GM23338 (cell line): ENCODE measurements around the gene COL18A1. TPM values are rescaled to one million over a fixed set of nuclear protein-coding genes. Genes with fewer than 3 reads are reported as not detected.

Source experiments
- ATAC-seq: fragments of 200-7000 bp; cut with Tn5 transposase; 3 replicates; pipeline ENCODE4 v1.9.1; 2020
- DNase-seq: peaks from one replicate; pipeline ENCODE4 v3.0.0-alpha.2; 2015; ENCODE audit warnings: low spot score
- H2AFZ ChIP-seq: fragments of 200-600 bp; sonication (generic); 2 replicates; pipeline ENCODE4 v1.8.0; 2016; ENCODE audit warnings: antibody characterized with exemption, mild to moderate bottlenecking, moderate library complexity
- H3F3A ChIP-seq: fragments of 200-600 bp; sonication (generic); replicated peaks from 2 replicates; pipeline ENCODE4 v1.8.0; 2017; ENCODE audit warnings: antibody characterized with exemption, mixed run types, low read depth
- H3K27ac ChIP-seq: fragments of 200-600 bp; sonication (generic); 2 replicates; pipeline ENCODE4 v1.6.1; 2016; ENCODE audit warnings: low read depth
- H3K27me3 ChIP-seq: fragments of 200-600 bp; sonication (generic); 2 replicates; pipeline ENCODE4 v1.8.0; 2016; ENCODE audit warnings: mild to moderate bottlenecking, mixed run types, moderate library complexity; ENCODE audit not compliant: insufficient read depth
- H3K36me3 ChIP-seq: fragments of 200-600 bp; sonication (generic); 2 replicates; pipeline ENCODE4 v1.8.0; 2016; ENCODE audit warnings: mild to moderate bottlenecking; ENCODE audit not compliant: insufficient read depth
- H3K4me1 ChIP-seq: fragments of 200-600 bp; sonication (generic); 2 replicates; pipeline ENCODE4 v1.8.0; 2016; ENCODE audit warnings: mild to moderate bottlenecking, moderate library complexity; ENCODE audit not compliant: insufficient read depth
- H3K4me2 ChIP-seq: fragments of 200-600 bp; sonication (generic); 2 replicates; pipeline ENCODE4 v1.7.1; 2017; ENCODE audit warnings: mixed run types
- H3K4me3 ChIP-seq: fragments of 200-600 bp; sonication (generic); 2 replicates; pipeline ENCODE4 v1.6.1; 2016; ENCODE audit warnings: mixed run types
- H3K79me2 ChIP-seq: fragments of 200-600 bp; sonication (generic); replicated peaks from 2 replicates; pipeline ENCODE4 v1.8.0; 2017; ENCODE audit warnings: mild to moderate bottlenecking; ENCODE audit not compliant: insufficient read depth
- H3K9me2 ChIP-seq: fragments of 200-600 bp; sonication (generic); 2 replicates; pipeline ENCODE4 v1.8.0; 2017; ENCODE audit not compliant: insufficient read depth
- H4K20me1 ChIP-seq: fragments of 200-600 bp; sonication (generic); replicated peaks from 2 replicates; pipeline ENCODE4 v1.8.0; 2017; ENCODE audit warnings: mild to moderate bottlenecking; ENCODE audit not compliant: insufficient read depth
- H3K27ac Mint-ChIP-seq: 2 replicates; pipeline ENCODE4 v1.8.0; 2020; ENCODE audit warnings: inconsistent platforms, mild to moderate bottlenecking, moderate library complexity, mixed read lengths
- H3K27me3 Mint-ChIP-seq: 3 replicates; pipeline ENCODE4 v1.8.0; 2022; ENCODE audit warnings: low read depth, mild to moderate bottlenecking, moderate library complexity, mixed read lengths, inconsistent platforms; ENCODE audit not compliant: insufficient read depth, poor library complexity
- H3K36me3 Mint-ChIP-seq: 3 replicates; pipeline ENCODE4 v1.8.0; 2021; ENCODE audit warnings: low read depth, mild to moderate bottlenecking, inconsistent platforms, moderate library complexity, mixed read lengths
- H3K4me1 Mint-ChIP-seq: 3 replicates; pipeline ENCODE4 v1.8.0; 2020; ENCODE audit warnings: mild to moderate bottlenecking, inconsistent platforms, mixed read lengths
- H3K4me3 Mint-ChIP-seq: 3 replicates; pipeline ENCODE4 v1.8.0; 2021; ENCODE audit warnings: moderate library complexity, mild to moderate bottlenecking, inconsistent platforms, mixed read lengths
- H3K9me3 Mint-ChIP-seq: 3 replicates; pipeline ENCODE4 v1.8.0; 2020; ENCODE audit warnings: moderate library complexity, mild to moderate bottlenecking, inconsistent platforms, mixed read lengths
- CREB1 ChIP-seq: fragments of 250-450 bp; sonication (Bioruptor Pico); IDR thresholded peaks from 2 replicates; pipeline ENCODE4 v1.5.0; 2020; ENCODE audit warnings: low read depth, mild to moderate bottlenecking, moderate library complexity
- EZH2 ChIP-seq: fragments of 200-600 bp; sonication (generic); IDR thresholded peaks from one replicate; pipeline ENCODE4 v1.8.0; 2017; ENCODE audit warnings: antibody characterized with exemption, mild to moderate bottlenecking, low read depth; ENCODE audit not compliant: unreplicated experiment
- EZH2phosphoT487 ChIP-seq: fragments of 200-600 bp; sonication (generic); IDR thresholded peaks from one replicate; pipeline ENCODE4 v1.8.1; 2018; ENCODE audit warnings: antibody characterized with exemption; ENCODE audit not compliant: unreplicated experiment
- JUNB ChIP-seq: IDR thresholded peaks from one replicate; pipeline ENCODE4 v1.6.1; 2016; ENCODE audit warnings: antibody characterized with exemption; ENCODE audit not compliant: unreplicated experiment
- NANOG ChIP-seq: IDR thresholded peaks from 2 replicates; pipeline ENCODE4 v1.6.1; 2016; ENCODE audit warnings: antibody characterized with exemption, borderline replicate concordance
- POLR2AphosphoS5 ChIP-seq: IDR thresholded peaks from 2 replicates; pipeline ENCODE4 v1.6.1; 2016; ENCODE audit warnings: antibody characterized with exemption, low read depth
- STAT1 ChIP-seq: IDR thresholded peaks from one replicate; pipeline ENCODE4 v1.6.1; 2016; ENCODE audit warnings: antibody characterized with exemption; ENCODE audit not compliant: unreplicated experiment
- ZNF114 ChIP-seq: fragments of 250-450 bp; sonication (Bioruptor Pico); IDR thresholded peaks from 2 replicates; pipeline ENCODE4 v1.5.0; 2020; ENCODE audit warnings: mild to moderate bottlenecking, moderate library complexity
- ZNF331 ChIP-seq: fragments of 250-450 bp; sonication (Bioruptor Pico); IDR thresholded peaks from 2 replicates; pipeline ENCODE4 v1.5.0; 2020; ENCODE audit warnings: low read depth, mild to moderate bottlenecking, moderate library complexity
- polyA plus RNA-seq: library from polyadenylated mRNA; unstranded; fragments of >200 nt; fragmentation: Nextera tagmentation; extraction: Ambion mirVana; gene quantifications from 2 replicates; pipeline ENCODE4 v1.2.1, GENCODE V29; 2016
- total RNA-seq: library from RNA; depleted of rRNA; stranded (reverse); fragments of >200 nt; shearing (Covaris generic); gene quantifications from 2 replicates; pipeline ENCODE4 v1.2.3, GENCODE V29; 2014
- TF ChIP-seq, protein P1 (sequence below): fragments of 250-450 bp; sonication (Bioruptor Pico); IDR thresholded peaks from 2 replicates; pipeline ENCODE4 v1.5.0; 2020; ENCODE audit warnings: mild to moderate bottlenecking, moderate library complexity
- TF ChIP-seq, protein P2 (sequence below): IDR thresholded peaks from 2 replicates; pipeline ENCODE4 v1.6.1; 2016; ENCODE audit warnings: antibody characterized with exemption
- TF ChIP-seq, protein P3 (sequence below), 2 experiments: fragments of 200-600 bp in 1 of 2; sonication (generic) in 1 of 2; conservative IDR thresholded peaks; 2 replicates each; pipeline versions ENCODE4 v1.5.1 to v1.6.1; 2016 to 2017; ENCODE audit warnings: antibody characterized with exemption in 2 of 2, low read depth in 2 of 2, mild to moderate bottlenecking in 2 of 2, moderate library complexity in 1 of 2
- TF ChIP-seq, protein P4 (sequence below): IDR thresholded peaks from one replicate; pipeline ENCODE4 v1.6.1; 2018; ENCODE audit warnings: antibody characterized with exemption; ENCODE audit not compliant: unreplicated experiment

Gene COL18A1
- total and polyA plus RNA-seq, 2 experiments from 2014 or later: 38.4 to 430 TPM

DNA sequence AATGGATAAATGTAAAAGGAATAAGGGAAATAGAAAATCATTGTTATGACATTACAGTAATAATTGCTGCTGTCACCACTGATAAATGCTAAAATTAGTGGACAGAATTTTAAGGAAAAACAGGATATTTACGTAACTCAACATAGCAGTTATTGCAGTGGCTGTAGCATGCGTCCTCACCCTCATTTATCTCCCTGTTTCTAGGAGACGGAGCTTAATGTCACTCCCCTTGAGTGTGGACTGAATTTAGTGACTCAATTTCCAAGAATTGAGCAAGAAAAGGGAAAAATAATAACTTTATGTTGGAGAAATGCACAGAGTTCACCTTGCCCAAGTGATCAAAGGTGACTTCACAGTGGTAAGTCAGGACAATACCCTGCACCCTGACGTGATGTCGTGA is 33.3 kb upstream of the COL18A1 start:
- no peaks in the 10 kb centered on the region for H4K20me1 ChIP-seq
- Mint-ChIP-seq H3K36me3 (peaks cover 4% of the 10 kb centered on the region; the same call in 2 of the 3 replicates), H3K27me3 (peaks cover 19% of the 10 kb centered on the region), H3K4me3 (no peak overlapping the region), H3K27ac (no peak overlapping the region), H3K4me1 (peaks cover 17% of the 10 kb centered on the region), H3K9me3 (peaks cover 14% of the 10 kb centered on the region)
- no peaks in the 10 kb centered on the region for H3K9me2 ChIP-seq
- 0 out of 2 replicates have a peak, but pooled peaks cover 4% of the 10 kb centered on the region for H3K4me1 ChIP-seq
- ATAC-seq (no peak), DNase-seq (no peak)
- H3F3A ChIP-seq: 0 out of 2 replicates have a peak, but pooled peaks cover 4% of the 10 kb centered on the region
- no peaks in the 10 kb centered on the region for H3K36me3 ChIP-seq
- no peak overlapping the region for H3K27ac ChIP-seq
- H3K4me3 ChIP-seq: no peak overlapping the region
- TF ChIP-seq JUNB (no peak), POLR2AphosphoS5 (no peak), EZH2 (no peak), ZNF331 (CRISPR knock-in tag) (no peak), STAT1 (no peak), ZNF114 (CRISPR knock-in tag) (no peak), CREB1 (CRISPR knock-in tag) (no peak), EZH2phosphoT487 (no peak), NANOG (no peak)
- TF ChIP-seq, protein P1, sequence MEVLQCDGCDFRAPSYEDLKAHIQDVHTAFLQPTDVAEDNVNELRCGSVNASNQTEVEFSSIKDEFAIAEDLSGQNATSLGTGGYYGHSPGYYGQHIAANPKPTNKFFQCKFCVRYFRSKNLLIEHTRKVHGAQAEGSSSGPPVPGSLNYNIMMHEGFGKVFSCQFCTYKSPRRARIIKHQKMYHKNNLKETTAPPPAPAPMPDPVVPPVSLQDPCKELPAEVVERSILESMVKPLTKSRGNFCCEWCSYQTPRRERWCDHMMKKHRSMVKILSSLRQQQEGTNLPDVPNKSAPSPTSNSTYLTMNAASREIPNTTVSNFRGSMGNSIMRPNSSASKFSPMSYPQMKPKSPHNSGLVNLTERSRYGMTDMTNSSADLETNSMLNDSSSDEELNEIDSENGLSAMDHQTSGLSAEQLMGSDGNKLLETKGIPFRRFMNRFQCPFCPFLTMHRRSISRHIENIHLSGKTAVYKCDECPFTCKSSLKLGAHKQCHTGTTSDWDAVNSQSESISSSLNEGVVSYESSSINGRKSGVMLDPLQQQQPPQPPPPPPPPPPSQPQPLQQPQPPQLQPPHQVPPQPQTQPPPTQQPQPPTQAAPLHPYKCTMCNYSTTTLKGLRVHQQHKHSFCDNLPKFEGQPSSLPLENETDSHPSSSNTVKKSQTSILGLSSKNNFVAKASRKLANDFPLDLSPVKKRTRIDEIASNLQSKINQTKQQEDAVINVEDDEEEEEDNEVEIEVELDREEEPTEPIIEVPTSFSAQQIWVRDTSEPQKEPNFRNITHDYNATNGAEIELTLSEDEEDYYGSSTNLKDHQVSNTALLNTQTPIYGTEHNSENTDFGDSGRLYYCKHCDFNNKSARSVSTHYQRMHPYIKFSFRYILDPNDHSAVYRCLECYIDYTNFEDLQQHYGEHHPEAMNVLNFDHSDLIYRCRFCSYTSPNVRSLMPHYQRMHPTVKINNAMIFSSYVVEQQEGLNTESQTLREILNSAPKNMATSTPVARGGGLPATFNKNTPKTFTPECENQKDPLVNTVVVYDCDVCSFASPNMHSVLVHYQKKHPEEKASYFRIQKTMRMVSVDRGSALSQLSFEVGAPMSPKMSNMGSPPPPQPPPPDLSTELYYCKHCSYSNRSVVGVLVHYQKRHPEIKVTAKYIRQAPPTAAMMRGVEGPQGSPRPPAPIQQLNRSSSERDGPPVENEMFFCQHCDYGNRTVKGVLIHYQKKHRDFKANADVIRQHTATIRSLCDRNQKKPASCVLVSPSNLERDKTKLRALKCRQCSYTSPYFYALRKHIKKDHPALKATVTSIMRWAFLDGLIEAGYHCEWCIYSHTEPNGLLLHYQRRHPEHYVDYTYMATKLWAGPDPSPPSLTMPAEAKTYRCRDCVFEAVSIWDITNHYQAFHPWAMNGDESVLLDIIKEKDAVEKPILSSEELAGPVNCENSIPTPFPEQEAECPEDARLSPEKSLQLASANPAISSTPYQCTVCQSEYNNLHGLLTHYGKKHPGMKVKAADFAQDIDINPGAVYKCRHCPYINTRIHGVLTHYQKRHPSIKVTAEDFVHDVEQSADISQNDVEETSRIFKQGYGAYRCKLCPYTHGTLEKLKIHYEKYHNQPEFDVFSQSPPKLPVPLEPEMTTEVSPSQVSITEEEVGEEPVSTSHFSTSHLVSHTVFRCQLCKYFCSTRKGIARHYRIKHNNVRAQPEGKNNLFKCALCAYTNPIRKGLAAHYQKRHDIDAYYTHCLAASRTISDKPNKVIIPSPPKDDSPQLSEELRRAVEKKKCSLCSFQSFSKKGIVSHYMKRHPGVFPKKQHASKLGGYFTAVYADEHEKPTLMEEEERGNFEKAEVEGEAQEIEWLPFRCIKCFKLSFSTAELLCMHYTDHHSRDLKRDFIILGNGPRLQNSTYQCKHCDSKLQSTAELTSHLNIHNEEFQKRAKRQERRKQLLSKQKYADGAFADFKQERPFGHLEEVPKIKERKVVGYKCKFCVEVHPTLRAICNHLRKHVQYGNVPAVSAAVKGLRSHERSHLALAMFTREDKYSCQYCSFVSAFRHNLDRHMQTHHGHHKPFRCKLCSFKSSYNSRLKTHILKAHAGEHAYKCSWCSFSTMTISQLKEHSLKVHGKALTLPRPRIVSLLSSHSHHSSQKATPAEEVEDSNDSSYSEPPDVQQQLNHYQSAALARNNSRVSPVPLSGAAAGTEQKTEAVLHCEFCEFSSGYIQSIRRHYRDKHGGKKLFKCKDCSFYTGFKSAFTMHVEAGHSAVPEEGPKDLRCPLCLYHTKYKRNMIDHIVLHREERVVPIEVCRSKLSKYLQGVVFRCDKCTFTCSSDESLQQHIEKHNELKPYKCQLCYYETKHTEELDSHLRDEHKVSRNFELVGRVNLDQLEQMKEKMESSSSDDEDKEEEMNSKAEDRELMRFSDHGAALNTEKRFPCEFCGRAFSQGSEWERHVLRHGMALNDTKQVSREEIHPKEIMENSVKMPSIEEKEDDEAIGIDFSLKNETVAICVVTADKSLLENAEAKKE: no peak
- TF ChIP-seq, protein P2, sequence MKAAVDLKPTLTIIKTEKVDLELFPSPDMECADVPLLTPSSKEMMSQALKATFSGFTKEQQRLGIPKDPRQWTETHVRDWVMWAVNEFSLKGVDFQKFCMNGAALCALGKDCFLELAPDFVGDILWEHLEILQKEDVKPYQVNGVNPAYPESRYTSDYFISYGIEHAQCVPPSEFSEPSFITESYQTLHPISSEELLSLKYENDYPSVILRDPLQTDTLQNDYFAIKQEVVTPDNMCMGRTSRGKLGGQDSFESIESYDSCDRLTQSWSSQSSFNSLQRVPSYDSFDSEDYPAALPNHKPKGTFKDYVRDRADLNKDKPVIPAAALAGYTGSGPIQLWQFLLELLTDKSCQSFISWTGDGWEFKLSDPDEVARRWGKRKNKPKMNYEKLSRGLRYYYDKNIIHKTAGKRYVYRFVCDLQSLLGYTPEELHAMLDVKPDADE: no peak
- TF ChIP-seq, protein P3, sequence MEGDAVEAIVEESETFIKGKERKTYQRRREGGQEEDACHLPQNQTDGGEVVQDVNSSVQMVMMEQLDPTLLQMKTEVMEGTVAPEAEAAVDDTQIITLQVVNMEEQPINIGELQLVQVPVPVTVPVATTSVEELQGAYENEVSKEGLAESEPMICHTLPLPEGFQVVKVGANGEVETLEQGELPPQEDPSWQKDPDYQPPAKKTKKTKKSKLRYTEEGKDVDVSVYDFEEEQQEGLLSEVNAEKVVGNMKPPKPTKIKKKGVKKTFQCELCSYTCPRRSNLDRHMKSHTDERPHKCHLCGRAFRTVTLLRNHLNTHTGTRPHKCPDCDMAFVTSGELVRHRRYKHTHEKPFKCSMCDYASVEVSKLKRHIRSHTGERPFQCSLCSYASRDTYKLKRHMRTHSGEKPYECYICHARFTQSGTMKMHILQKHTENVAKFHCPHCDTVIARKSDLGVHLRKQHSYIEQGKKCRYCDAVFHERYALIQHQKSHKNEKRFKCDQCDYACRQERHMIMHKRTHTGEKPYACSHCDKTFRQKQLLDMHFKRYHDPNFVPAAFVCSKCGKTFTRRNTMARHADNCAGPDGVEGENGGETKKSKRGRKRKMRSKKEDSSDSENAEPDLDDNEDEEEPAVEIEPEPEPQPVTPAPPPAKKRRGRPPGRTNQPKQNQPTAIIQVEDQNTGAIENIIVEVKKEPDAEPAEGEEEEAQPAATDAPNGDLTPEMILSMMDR (conservative IDR thresholded peaks at IDR 0.05; ENCODE audit: low read depth in 2 of 2): no peak
- TF ChIP-seq, protein P4, sequence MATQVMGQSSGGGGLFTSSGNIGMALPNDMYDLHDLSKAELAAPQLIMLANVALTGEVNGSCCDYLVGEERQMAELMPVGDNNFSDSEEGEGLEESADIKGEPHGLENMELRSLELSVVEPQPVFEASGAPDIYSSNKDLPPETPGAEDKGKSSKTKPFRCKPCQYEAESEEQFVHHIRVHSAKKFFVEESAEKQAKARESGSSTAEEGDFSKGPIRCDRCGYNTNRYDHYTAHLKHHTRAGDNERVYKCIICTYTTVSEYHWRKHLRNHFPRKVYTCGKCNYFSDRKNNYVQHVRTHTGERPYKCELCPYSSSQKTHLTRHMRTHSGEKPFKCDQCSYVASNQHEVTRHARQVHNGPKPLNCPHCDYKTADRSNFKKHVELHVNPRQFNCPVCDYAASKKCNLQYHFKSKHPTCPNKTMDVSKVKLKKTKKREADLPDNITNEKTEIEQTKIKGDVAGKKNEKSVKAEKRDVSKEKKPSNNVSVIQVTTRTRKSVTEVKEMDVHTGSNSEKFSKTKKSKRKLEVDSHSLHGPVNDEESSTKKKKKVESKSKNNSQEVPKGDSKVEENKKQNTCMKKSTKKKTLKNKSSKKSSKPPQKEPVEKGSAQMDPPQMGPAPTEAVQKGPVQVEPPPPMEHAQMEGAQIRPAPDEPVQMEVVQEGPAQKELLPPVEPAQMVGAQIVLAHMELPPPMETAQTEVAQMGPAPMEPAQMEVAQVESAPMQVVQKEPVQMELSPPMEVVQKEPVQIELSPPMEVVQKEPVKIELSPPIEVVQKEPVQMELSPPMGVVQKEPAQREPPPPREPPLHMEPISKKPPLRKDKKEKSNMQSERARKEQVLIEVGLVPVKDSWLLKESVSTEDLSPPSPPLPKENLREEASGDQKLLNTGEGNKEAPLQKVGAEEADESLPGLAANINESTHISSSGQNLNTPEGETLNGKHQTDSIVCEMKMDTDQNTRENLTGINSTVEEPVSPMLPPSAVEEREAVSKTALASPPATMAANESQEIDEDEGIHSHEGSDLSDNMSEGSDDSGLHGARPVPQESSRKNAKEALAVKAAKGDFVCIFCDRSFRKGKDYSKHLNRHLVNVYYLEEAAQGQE: no peak
- H2AFZ ChIP-seq: no peak overlapping the region
- no peak overlapping the region for H3K4me2 ChIP-seq
- H3K79me2 ChIP-seq: no peaks in the 10 kb centered on the region
- H3K27me3 ChIP-seq: no peaks in the 10 kb centered on the region
